IPS-NIHi11 (cell line): ENCODE data around the gene SCNM1.
"Not testable (repeated sequence)": the region's sequence is repeated elsewhere in the genome, so short reads cannot be mapped to it uniquely, and the experiment has no call there.

Experiments used
- DNase-seq: peaks from one replicate; pipeline ENCODE4 v3.0.0; 2012; ENCODE audit warnings: mixed read lengths, low spot score

Gene SCNM1

GRCh38 chr1:151193856-151194255, 27.9 kb downstream of the SCNM1 start:
- DNase-seq = no peak

- peak; percentile 37 for DNase-seq
Observed at GRCh38 chr1:151194894-151195594, 29.1 kb downstream of the SCNM1 start.

GRCh38 chr1:151196292-151196800, 30.4 kb downstream of the SCNM1 start:
- peak; percentile 37 for DNase-seq

- no peak for DNase-seq
Observed at GRCh38 chr1:151197863-151198253, 31.9 kb downstream of the SCNM1 start.

GRCh38 chr1:151198254-151199127, 32.5 kb downstream of the SCNM1 start, which contains the start of gene PIP5K1A:
Gene PIP5K1A (plus strand): TSS chr1:151198552. CDS start chr1:151198997, 445 bp downstream.
- DNase-seq = peak; percentile 97

- no peak for DNase-seq
Observed at GRCh38 chr1:151199873-151200581, 34.1 kb downstream of the SCNM1 start.

- not testable (repeated sequence) for DNase-seq
Observed at GRCh38 chr1:151205381-151205965, 39.5 kb downstream of the SCNM1 start.

- no peak for DNase-seq
Observed at GRCh38 chr1:151210830-151211229, 44.9 kb downstream of the SCNM1 start.

- no peak for DNase-seq
Observed at GRCh38 chr1:151211972-151212705, 46.2 kb downstream of the SCNM1 start.

- no peak for DNase-seq
Observed at GRCh38 chr1:151213560-151213959, 47.6 kb downstream of the SCNM1 start.
